HG03469 (cell line): ENCODE results near the gene OSTM1.
"Not testable (repeated sequence)": the region's sequence is repeated elsewhere in the genome, so short reads cannot be mapped to it uniquely, and the experiment has no call there.

Experiments used
- ATAC-seq: cut with Tn5 transposase; IDR thresholded peaks from one replicate; pipeline ENCODE4 v1.9.1; 2021; ENCODE audit warnings: mild to moderate bottlenecking, moderate library complexity, moderate number of reproducible peaks; ENCODE audit not compliant: unreplicated experiment

Gene OSTM1

DNA sequence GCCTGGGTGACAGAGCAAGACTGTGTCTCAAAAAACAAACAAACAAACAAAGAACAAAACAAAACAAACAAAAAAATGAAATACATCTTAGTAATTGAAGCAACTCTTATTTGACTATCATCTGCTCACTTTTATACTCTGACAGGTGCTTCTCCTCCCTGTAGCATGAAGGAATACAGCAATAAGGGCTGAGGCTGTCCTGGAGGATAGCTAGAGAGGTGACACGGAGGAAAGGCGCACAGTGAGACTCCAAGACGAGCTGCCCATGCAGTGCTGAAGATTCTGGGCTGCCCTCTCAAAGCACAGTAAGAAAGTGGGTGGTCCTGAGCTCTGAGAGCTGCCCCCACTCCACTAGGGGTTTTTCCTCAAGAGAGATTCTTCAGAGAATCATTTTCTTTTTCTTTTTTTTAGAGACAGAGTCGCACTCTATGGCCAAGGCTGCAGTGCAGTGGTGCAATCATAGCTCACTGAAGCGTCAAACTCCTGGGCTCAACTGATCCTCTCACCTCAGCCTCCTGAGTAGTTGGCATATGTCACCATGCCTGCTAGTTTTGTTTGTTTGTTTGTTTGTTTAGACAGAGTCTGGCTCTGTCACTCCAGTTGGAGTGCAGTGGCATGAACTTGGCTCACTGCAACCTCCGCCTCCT is 50.0 kb downstream of the OSTM1 start:
- no peak for ATAC-seq

DNA sequence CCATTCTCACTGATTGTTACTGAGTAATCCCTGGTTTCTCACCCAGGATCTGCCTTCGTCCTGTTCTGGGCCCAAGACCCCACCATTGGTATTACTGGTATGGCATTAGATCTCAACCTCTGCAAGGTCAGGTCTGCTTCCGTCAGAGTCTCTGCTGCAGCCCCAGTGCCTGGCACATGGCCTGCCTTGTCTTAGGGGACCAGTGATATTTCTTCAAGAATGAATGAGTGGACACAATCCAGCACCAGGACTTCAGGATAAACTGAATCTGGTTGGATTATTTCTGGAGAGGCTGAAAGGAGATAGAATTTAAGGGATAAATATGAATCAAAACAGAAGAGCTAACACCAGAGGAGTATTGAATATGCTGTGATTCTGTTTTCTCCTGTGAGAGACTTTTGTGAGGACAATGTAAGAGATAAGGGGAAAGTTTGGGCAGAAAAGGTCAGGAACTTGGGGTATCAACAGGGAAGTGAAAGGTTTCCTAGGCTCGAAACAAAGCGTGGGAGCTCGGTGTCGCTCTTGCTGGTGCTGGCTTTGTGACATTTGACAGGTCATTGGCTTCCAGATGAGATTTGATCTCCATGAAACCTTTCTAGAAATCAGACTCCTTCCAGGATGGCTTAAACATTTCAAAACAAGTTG is 53.9 kb downstream of the OSTM1 start:
- no peak for ATAC-seq

DNA sequence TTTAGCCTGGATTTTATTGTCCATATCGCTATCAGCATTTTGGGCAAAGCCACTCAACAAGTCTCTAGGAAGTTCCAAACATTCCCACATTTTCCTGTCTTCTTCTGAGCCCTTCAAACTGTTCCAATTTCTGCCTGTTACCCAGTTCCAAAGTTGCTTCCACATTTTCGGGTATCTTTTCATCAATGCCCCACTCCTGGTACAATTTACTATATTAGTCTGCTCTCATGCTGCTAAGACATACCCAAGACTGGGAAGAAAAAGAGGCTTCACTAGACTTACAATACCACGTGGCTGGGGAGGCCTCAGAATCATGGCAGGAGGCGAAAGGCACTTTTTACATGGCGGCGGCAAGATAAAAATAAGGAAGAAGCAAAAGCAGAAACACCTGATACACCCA is 58.3 kb downstream of the OSTM1 start:
- not testable (repeated sequence) for ATAC-seq

DNA sequence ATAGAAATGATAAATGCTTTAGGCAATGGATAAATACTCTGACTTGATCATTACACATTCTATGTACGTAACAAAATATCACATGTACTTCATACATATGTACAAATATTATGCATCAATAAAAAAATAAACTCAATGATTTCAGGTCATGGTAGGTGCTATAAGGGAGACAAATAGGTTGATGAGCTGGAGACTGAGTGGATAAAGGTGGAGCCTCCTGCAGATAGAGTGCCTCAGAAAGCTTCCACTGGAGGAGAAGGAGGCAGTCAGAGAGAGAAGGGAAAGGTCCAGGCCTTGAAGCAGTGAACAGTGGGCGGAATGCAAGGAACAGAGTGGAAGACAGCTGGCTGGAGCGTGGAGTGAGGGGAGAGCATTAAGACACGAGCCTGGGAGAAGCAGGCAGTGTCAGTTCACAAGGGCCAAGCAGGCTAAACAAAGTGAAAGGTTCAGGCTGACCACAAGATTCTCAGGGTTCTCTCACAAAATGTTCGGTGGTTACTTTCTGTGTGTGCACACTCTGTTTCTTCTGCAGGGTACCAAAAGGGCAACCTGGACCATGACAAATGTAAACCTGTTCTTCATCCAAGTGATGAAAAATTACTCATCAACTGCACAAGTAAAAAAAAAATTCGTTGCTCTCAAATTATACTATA is 60.6 kb downstream of the OSTM1 start:
- ATAC-seq: no peak

DNA sequence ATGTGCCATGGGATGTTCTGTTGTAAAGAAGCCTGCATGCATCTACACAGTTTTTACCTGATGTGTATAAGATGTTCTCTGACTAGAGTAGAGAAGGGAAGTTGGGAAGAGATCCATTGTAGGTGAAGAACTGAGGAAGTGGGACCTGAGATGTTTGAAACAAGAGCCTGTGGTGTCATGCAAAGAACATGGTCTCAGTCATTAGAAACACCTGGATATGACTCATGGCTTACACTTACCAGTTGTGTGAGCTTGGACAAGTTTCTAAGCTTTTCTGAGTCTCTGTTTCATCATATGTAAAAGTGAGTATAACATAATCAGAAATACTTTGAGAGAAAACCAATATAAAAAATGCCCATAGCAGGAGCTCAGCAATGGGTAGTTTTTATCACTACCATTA is 64.6 kb downstream of the OSTM1 start:
- no peak for ATAC-seq

DNA sequence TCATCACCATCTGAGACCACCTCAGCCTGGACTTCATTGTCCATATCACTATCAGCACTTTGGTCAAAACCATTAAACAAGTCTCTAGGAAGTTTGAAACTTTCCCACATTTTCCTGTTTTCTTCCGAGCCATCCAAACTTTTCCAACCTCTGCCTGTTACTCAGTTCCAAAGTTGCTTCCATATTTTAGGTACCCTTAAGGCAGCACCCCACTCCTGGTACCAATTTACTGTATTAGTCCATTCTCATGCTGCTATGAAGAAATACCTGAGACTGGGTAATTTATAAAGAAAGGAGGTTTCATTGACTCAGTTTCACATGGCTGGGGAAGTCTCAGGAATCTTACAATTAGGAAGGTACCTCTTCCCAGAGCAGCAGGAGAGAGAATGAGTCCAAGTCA is 65.3 kb downstream of the OSTM1 start:
- not testable (repeated sequence) for ATAC-seq

DNA sequence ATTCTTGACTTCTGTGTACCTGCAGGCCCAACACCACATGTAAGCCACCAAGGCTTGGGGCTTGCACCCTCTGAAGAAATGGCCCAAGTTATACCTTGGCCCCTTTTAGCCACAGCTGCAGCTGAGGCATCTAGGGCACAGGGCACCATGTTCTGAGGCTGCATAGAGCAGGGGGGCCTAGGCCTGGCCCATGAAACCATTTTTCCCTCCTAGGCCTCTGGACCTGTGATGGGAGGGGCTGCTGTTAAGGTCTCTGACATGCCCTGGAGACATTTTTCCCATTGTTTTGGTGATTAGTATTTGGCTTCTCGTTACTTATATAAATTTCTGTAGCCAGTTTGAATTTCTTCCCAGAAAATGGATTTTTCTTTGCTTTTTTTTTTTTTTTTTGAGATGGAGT is 66.2 kb downstream of the OSTM1 start:
- ATAC-seq: no peak

DNA sequence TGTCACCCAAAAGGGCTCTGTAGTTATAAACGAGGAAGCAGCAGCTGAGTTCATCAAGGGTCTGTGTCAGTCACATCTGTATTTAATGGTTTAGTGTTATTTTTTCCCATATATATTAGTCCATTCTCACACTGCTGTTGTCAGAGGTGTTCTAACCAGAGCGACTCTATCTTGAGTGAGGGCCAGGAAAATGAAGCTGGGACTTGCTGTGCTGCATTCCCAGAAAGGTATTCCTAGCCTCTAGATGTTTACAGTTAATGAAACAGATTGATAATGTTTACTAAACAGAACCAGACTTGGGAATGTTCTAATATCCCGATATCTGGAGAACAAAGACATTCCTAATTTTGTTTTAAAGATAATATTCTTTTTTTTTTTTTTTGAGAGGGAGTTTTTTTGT is 68.6 kb downstream of the OSTM1 start:
- ATAC-seq: no peak

DNA sequence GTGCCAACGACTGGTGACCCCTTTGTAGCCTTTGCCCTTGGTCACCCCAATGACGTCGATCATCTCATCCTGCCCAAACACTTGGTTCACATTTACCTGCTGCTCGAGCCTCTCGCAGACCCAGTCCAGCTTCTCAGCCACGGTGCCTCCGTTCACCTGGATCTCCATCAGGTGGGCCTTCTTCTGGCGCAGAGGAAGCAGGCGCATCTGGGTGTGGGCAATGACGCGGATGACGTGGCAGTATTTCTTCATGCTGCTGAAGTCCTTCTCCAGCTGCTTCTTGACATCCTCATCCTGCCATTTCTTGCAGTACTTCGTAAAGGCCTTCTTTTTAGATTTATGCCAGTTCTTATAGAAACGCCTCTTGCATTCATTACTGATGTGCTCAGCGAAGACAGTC is 69.7 kb downstream of the OSTM1 start:
- ATAC-seq: no peak

DNA sequence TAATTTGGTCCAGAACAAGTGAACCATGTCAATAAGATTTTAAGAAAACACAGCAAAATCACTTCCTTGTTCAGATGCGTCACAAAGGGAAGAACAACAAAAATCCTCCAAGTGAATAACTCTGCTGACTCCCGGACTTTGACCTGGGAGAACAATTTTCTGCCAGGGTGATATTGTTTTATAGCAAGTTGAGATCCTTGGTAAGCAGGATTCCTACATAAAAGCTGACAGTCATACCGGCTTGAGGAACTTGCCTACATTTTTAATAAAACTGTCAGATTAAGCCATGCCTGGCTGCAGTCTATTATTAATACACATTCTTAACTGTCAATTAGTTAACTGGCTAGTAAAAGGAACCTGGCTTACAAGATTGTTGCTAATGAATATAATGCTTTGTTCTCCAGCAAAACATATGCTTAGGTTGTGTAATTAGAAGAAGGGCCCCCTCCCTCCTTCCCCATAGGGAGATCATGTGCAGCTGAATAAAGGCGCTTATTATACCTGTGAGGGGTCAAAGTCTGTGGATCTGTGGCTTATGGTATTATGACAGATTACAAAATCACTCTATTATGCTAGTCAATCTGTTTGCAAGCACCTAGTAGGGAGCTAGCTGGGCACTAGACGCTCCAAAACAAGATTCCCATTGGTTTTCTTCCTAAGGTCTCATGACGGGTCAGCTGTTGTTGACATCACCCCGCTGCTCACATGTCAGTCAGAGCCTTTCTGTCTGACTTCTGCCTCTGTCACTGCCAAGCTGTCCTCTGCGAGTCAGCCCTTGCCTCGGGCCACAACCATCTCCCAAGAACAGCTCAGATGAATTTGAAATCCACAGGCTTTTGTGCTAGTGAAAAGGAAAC is 71.9 kb downstream of the OSTM1 start:
- no peak for ATAC-seq

DNA sequence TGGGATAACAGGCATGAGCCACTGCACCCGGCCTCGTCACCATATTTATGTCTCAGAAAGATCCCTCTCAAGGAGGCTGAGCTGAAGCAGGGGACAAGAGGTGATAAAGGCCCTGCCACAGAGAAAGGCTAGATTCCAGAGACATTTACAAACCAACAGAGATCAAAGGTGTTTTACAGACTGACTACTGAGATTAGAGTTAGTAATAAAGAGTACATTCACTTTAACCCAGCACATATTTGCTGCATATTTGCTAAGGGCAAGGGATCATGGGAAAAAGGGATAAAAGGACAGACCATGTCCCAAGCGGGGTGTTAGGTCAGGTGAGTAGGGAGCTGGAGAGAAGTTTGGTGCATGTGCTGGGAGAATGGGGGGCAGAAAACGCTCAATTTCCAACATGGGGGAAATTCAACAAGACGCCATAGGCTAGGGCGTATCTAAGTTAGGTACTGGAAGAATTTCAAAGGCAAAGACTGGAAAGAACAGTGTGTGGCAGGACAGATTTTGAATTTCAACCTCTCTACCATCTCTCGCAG is 72.8 kb downstream of the OSTM1 start:
- no peak for ATAC-seq

DNA sequence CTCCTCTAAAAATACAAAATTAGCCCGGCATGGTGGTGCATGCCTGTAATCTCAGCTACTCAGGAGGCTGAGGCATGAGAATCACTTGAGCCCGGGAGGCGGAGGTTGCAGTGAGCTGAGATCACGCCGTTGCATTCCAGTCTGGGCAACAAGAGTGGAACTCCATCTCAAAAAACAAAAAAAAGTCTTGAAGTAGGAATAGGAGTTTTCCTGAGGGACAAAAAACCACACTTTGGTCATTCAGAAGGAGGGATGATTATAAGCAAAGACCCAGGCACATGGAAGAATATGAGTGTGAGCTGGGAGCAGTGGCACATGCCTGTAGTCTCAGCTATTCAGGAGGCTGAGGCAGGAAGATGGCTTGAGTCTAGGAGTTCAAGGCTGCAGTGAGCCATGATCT is 74.3 kb downstream of the OSTM1 start:
- not testable (repeated sequence) for ATAC-seq

DNA sequence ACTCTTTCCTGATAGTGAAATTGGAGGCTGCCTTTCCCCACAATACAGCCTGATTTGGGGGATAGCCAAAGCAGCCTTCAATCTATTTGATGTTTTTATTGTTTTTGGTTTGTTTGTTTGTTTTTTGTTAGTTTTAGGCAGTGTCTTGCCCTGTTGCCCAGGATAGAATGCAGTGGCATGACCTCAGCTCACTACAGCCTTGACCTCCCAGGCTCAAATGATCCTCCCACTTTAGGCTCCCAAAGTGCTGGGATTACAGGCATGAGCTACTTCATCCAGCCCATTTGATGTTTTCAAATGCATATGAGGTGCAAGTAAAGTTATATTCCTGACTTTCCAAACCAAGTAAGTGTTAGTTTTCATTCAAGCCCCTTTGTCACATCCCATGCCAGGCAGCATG is 75.2 kb downstream of the OSTM1 start:
- no peak for ATAC-seq

DNA sequence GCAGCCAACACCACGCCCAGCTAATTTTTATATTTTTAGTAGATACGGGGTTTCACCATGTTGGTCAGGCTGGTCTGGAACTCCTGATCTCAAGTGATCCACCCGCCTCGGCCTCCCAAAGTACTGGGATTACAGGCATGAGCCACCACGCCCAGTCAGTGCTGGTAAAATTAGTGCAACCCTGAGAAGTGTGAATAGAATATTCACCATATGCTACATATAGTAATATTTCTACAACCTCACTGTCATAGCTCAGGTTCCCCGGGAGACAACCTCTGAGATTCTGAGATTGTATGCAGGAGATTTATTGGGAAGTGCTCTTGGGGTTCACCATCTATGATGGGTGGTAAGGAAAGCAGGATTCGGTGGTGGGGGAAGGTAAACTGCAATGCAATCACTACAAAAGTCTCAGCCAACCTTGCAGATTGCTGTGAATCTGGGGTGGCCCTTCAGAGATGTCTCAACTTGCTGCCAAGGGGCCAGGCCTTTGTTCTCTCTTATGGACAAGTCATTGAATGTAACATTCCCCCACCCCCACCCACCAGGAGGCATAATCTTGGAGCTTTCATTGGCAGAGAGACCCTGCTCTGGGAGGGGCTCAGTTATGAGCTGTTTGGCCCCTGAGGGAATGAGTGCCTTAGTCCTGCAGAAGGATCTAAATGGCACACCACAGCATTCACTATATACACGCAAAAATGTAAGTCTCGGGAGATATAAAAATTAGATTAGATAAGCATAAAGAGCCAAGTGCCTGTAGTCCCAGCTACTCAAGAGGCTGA is 82.6 kb downstream of the OSTM1 start:
- no peak for ATAC-seq
